GM18861 (cell line): ENCODE measurements around the gene ARMH4.
"Not testable (repeated sequence)": the region's sequence is repeated elsewhere in the genome, so short reads cannot be mapped to it uniquely, and the experiment has no call there.

Source experiments
- ATAC-seq: cut with Tn5 transposase; IDR thresholded peaks from one replicate; pipeline ENCODE4 v1.9.1; 2021; ENCODE audit not compliant: unreplicated experiment

Gene ARMH4

GRCh38 chr14:58149196-58149595 is 2.8 kb downstream of the ARMH4 start:
- ATAC-seq, result no peak

- ATAC-seq, result no peak
These were observed 5.6 kb downstream of the ARMH4 start for GRCh38 chr14:58146399-58146798.

- ATAC-seq, result no peak
These were observed 6.1 kb downstream of the ARMH4 start for GRCh38 chr14:58145936-58146335.

- ATAC-seq, result no peak
These were observed 8.9 kb downstream of the ARMH4 start for GRCh38 chr14:58143106-58143505.

- no peak for ATAC-seq
These were observed 10.1 kb downstream of the ARMH4 start for GRCh38 chr14:58141893-58142292.

- no peak for ATAC-seq
These were observed 13.1 kb downstream of the ARMH4 start for GRCh38 chr14:58138714-58139482.

- ATAC-seq, result no peak
These were observed 13.8 kb downstream of the ARMH4 start for GRCh38 chr14:58138031-58138713.

- no peak for ATAC-seq
These were observed 18.3 kb downstream of the ARMH4 start for GRCh38 chr14:58133739-58134138.

GRCh38 chr14:58131386-58131785 is 20.6 kb downstream of the ARMH4 start:
- ATAC-seq, result no peak

- ATAC-seq, result no peak
These were observed 21.8 kb downstream of the ARMH4 start for GRCh38 chr14:58130116-58130782.

- no peak for ATAC-seq
These were observed 22.8 kb downstream of the ARMH4 start for GRCh38 chr14:58129208-58129607.

GRCh38 chr14:58128416-58128815 is 23.6 kb downstream of the ARMH4 start:
- no peak for ATAC-seq

- not testable (repeated sequence) for ATAC-seq
These were observed 29.5 kb downstream of the ARMH4 start for GRCh38 chr14:58122546-58122945.

GRCh38 chr14:58121530-58122186 is 30.4 kb downstream of the ARMH4 start:
- no peak for ATAC-seq

GRCh38 chr14:58119381-58119780 is 32.6 kb downstream of the ARMH4 start:
- ATAC-seq, result no peak

- no peak for ATAC-seq
These were observed 33.8 kb downstream of the ARMH4 start for GRCh38 chr14:58118097-58118815.

GRCh38 chr14:58109744-58110143 is 42.3 kb downstream of the ARMH4 start:
- no peak for ATAC-seq

GRCh38 chr14:58108717-58109116 is 43.3 kb downstream of the ARMH4 start:
- no peak for ATAC-seq

GRCh38 chr14:58107947-58108552 is 44.0 kb downstream of the ARMH4 start:
- ATAC-seq, result no peak

GRCh38 chr14:58107041-58107440 is 45.0 kb downstream of the ARMH4 start:
- no peak for ATAC-seq
